Stimulated activated CD8-positive, alpha-beta memory T cell treated with anti-CD3 and anti-CD28 coated beads, Interleukin-7, amount 100 ng/mL, for 24 hours (primary cell): Measurements from ENCODE around the gene RARA.
A peak's percentile ranks its signal among the peaks of the same experiment; 100 is the strongest.
"Not testable (repeated sequence)": the region's sequence is repeated elsewhere in the genome, so short reads cannot be mapped to it uniquely, and the experiment has no call there.

ENCODE experiments used
- DNase-seq: peaks from one replicate; pipeline ENCODE4 v3.0.0-alpha.2; 2020; ENCODE audit warnings: low read depth

Gene RARA

GRCh38 chr17:40358323-40359038 is 49.5 kb downstream of the RARA start:
- DNase-seq, result peak; percentile 88

GRCh38 chr17:40360091-40360490 is 51.1 kb downstream of the RARA start:
- DNase-seq, result no peak

DNA sequence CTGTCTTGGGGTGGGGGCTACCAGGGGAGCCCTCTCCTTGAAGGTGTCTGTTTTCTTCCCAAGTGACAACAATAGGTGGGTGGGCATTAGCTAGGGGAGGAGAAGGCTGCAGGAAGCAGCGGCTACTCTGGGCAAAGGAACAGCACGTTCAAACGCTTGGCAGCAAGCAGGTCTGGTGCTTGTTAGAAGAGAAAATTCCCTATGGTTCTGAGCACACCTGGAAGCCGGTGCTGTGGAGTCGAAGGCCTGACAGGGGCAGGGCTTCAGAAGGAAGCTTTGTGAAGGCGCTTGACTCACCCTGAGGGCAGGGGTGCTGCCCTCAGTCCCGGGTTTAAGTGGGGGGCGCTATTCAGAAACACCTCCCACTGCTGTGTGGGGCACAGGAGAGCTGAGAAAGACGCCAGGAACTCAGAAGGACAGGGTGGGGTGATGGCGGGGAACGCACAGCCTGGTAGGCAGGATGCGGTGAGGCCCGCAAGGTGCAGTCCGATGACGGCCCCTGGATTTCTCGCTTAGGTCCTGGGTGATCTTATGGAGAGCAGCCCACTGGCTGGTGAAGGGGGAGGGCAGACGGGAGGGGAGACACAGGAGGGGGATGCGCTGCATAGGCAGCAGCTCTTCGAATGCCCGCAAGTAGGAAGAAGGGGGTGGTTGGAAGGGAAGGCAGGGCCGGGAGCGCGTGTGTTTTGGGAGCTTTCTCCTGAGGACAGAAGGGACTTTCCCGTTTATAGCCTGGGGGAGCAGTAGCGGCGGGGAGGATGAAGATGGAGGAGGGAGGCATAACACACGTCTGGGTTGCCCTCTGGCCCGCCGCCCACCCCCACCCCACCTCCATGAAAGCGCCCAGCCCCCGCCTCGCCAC is 52.3 kb downstream of the RARA start:
- DNase-seq, result no peak

DNA sequence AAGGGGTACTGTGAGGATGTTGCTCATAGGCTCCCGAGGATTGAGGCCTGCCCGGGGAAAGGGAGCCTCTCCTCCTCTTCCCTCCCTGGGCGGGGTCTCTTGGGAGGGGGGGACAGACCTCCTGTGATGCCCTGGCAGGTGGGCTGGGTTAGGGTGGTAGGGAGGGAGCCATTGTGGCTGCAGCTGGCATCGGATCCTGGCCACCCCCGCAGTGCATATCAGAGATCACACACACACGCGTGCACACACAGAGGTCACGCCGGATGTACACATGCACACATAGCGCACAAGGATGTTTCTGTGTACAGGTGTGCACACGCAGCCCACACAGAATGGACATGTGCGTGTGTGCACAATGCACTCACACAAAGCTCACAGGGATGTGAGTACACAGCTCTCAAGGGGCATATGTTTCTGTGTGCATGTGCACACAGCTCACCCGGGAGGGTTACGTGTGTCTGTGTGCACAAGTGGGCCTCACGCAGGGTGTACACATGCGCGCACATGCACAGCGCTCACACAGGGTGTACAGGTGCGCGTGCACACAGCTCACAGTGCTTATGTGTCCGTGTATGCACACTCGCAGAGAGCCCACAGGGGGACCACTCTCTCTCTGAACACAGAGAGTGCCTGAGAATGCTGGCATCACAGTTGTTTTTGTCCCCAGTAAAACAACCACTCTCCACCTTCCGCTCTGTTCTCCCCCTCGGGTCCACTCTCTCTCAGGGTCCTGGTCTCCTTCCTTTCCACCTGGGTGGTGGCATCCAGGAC is 53.1 kb downstream of the RARA start:
- DNase-seq, result no peak

DNA sequence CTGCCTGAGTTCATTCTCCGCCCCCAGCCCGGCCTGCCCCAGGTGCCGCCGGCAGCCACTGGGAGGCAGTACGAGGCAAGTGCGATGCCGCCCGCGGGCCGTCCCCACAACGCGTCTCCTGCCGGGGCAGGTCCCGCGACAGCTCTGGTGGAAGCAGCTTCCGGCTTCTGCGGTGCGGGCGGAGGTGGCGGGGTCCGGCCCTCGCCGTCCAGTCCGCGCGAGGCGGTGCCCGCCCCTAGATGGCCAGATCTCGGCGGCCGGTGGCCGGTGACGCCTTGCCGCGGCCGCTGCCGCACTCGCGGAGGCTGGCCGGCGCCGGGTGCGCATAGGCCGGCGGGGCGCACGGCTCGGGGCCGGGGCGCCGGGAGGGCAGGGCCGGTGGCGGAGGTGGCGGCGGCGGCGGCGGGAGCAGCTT is 53.7 kb downstream of the RARA start:
- DNase-seq, result peak; percentile 71

GRCh38 chr17:40363111-40363827 is 54.3 kb downstream of the RARA start:
- DNase-seq, result no peak

- no peak for DNase-seq
Observed at GRCh38 chr17:40364121-40364861, 55.3 kb downstream of the RARA start, which contains the start of gene GJD3. Gene GJD3 (minus strand): TSS chr17:40364737. CDS start chr17:40363815, 922 bp downstream.

- DNase-seq, result no peak
Observed at GRCh38 chr17:40364906-40365305, 55.9 kb downstream of the RARA start.

DNA sequence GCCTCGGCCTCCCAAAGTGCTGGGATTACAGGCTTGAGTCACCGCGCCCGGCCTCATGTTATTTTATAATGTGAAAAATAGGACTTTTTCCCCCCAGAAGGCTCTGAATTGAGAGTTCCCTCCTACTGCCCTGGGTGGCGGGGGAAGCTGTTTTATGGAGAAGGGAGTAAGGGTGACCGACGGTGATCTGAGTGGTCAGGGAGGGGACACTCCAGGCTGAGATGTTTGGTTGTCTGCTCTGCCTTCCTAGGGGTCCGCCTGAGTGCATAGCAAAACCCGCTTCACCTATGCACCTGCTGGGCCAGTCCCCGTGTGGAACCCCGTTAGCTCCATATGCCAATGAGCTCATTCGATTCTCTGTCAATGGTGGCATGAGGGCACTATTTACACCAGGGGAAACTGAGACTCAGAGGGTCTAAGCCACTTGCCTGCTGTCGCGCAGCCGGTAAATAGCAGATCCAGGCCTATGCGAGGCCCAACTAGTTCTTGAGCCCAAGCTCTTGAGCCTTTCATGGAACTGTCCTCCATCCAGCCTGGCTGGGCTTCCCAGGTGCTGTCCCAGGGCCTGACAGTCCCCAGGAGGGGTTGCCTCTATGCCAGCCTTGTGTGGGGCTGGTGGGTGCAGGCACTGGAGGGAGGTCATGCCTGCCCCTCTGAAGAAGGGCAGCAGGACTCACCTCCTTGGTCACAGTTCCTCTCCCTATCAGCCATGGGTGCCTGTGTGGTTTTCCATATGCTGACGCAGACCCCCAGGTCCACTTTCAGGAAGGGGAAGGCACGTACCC is 57.3 kb downstream of the RARA start:
- DNase-seq, result no peak

GRCh38 chr17:40366861-40367518 is 58.0 kb downstream of the RARA start:
- DNase-seq, result no peak

DNA sequence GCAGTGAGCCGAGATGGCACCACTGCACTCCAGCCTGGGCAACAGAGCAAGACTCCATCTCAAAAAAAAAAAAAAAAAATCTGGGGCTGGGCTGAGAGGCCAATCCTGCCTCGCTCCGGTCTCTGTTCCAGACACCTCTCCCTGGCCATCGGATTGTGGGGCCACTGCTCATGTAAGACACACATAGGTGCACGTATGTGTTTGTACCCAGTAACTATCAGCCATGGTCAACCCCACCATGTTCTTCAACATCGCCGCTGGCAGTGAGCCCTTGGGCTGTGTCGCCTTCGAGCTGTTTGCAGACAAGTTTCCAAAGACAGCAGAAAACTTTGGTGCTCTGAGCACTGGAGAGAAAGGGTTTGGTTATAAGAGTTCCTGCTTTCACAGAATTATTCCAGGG is 58.7 kb downstream of the RARA start:
- DNase-seq, result not testable (repeated sequence)

GRCh38 chr17:40369923-40370322 is 60.9 kb downstream of the RARA start:
- no peak for DNase-seq

DNA sequence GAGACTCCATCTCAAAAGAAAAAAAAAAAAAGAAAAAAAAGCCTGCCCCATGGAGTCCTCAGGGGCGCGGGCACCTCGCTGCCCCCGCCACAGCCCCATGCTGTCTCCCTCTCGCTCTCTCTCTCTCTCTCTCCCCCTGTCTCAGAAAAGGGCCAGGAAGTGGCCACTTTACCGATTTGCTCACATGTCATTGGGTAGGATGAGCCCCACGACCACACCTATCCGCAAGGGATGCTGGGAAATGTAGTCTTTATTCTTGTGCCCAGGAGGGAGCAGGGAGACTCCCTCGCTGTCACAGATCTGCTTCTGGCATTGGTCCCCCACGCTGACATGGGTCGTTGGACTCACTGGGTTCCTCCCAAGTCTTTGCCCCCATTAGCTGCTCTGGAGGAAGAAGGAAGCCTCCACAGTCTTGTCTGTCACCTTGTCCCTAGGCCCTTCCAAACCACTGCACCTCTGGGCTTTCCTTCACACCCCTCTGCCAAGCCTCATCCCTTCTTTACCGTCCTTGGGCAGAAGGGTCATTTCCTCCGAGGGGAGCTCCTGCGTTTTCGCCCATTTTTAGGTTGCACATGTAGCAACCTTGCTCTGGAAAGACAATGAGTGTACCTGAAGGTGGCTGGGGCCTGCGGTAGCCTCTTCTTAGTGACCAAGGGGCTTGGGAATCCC is 62.4 kb downstream of the RARA start:
- no peak for DNase-seq

DNA sequence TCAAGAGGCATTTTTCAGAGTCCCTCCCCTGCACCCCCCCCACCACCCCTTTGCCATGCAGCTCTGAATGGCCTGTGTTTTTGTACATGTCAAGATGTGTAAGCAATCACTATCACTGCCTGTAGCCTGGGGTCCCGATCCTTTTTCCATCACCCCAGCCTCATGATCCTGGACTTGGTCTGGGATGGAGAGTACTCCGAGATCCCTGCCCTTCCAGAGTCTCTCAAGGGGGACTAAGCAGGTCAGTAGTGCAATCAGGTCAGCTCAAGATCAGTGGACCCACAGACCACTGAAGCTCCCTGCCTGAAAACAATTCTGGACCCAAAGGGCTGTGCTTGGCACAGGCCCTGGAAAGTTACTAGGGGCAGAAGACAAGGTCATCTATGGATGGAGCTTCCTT is 63.1 kb downstream of the RARA start:
- DNase-seq, result no peak

GRCh38 chr17:40372644-40373043 is 63.7 kb downstream of the RARA start:
- DNase-seq, result not testable (repeated sequence)

- no peak for DNase-seq
Observed at GRCh38 chr17:40373324-40373723, 64.3 kb downstream of the RARA start.

DNA sequence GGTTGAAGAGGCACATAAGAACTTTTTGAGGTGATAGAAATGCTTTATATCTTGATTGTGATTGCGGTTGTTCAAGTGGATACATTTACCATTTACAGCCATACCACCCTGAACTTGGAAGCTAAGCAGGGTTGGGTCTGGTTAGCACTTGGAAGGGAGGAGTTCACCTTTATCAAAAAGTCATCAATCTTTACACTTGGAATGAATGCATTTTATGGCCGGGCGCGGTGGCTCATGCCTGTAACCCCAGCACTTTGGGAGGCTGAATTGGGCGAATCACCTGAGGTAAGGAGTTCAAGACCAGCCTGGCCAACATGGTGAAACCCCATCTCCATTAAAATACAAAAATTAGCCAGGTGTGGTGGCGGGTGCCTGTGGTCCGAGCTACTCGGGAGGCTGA is 65.0 kb downstream of the RARA start:
- DNase-seq, result no peak

DNA sequence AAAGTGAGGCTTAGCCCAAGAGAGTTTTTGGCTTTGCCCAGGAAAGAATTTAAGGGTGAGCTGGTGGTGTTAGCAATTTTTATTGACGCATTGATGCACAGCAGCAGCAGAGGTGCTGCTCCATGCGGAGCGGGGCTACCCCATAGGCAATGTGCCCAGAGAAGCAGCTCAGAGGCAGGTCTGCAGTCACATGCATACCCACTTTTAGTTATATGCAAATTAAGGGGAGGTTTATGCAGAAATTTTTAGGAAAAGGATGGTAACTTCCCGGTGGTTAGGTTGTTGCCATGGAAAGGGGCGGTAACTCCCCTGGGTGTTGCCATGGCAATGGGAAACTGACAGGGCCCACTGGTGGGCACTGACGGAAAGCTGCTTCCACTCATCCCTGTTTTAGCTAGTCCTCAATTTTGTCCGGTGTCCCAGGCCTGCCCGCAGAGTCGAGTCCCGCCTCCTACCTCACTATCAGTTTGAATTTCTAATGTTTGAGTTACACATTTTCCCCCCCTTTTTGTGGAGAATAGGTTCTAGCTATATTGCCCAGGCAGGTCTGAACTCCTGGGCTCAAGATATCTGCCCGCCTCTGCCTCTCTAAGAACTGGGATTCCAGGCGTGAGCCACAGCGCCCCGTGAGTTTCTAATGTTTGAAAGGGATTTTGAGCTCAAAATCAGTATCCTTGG is 66.0 kb downstream of the RARA start:
- DNase-seq, result no peak

DNA sequence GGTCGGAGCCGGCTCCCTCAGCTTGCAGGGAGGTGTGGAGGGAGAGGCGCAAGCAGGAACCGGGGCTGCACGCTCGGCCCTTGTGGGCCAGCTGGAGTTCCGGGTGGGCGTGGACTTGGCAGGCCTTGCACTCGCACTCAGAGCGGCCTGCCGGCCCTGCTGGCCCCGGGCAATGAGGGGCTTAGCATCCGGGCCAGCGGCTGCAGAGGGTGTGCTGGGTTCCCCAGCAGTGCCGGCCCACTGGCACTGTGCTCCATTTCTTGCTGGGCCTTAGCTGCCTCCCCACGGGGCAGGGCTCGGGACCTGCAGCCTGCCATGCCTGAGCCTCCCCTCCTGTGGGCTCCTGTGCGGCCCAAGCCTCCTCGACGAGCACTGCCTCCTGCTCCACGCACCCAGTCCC is 66.8 kb downstream of the RARA start:
- DNase-seq, result not testable (repeated sequence)
